Epidermal melanocyte (primary cell): ENCODE data around the gene FAM53A.

ENCODE experiments used
- DNase-seq: peaks from one replicate; pipeline ENCODE4 v3.0.0; 2011; ENCODE audit warnings: low spot score; ENCODE audit not compliant: insufficient read length

Gene FAM53A

GRCh38 chr4:1660948-1661677 is 23.0 kb downstream of the FAM53A start:
- no peak for DNase-seq

DNA sequence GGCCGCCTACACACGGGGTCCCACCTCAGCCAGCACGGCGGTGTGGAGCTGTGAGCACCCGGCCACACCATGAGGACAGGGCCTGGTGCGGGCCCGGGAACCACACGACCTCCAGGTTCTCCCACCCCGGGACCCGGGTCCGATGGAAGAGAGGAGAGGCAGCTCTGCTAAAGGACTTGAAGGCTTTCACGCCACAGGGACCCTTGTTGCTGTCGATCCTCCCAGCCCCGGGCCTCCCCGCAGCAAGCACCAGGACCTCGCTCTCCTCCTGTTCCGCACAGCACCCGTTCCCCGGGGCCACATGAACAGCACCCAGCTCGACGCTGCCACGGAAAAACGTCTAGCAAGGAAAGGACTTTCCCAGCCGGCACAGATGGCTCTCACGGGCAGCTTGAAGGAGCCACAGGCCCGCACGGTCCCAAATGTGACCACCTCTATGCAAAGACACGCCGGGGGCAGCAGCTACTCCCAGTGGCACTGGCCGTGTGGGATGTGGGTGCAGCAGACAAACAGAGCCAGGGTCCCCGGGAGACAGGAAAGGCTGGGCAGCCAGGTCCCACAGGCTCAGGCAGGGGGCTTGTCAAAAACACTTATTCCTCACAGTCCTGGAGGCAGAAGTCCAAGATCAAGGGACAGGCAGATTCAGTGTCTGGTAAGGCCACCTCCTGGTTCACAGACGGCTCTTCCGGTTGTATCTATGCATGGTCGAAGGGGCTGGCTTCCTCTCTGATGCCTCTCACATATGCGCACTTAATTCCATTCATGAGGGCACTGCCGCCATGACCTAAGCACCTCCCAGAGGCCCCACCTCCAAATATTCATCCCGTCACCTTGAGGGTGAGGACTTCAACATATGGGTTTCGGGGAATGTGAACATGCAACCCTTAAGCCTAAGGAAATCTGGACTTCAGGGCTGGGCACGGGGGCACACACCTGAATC is 24.7 kb downstream of the FAM53A start:
- no peak for DNase-seq

DNA sequence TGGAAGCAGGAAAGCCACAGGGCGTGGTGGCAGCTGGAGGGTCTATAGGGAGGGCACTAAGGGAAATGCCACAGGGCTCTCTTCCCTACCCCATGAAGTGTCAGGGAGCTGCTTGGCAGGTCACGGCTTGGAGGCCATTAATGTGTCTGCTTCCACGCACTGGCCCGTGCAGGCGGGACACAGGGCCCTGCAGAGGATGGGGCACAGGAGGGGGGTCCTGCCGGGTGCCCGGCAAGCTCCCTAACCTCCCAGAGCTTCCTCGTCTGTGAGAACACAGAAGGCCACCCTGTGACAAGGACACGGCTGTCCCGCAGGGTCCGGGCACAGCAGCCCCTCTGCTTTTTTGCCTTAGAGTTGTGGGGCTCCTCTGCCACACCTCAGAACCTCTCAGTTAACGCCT is 25.5 kb downstream of the FAM53A start:
- DNase-seq = no peak

DNA sequence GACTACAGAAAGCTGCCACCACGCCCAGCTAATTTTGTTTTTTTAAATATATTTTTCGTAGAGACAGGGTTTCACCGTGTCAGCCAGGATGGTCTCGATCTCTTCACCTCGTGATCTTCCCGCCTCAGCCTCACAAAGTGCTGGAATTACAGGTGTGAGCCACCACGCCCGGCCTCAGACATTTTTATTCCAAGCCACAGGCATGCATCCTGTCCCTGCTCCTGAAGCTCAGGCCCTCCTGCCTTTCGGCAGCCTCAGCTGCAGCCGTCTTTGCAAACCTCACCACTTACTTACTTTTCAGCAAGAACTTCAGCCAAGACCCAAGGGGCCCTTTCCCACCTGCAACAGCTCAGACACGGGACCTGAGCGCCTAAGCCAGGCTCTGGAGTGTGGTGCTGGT is 26.0 kb downstream of the FAM53A start:
- DNase-seq = no peak

DNA sequence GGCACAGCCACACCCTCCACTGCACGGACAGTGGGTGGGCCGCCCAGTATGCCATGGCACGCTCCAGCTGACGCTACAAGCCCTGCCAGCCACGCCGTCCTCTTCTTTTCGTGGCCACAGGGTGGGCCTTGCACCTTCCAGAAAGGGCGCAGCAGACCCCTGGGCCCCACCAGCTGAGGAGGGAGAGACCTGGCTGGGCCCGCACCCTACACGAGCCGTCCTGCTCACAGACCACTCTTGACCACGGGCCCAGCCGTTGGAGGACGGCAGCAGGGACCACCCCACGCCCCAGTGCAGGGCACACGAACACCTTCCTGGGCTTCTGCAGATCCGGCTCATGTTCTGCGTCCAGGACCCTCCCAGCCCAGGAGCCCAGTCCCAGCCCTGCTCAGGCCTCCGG is 27.1 kb downstream of the FAM53A start:
- no peak for DNase-seq

- no peak for DNase-seq
Measured at GRCh38 chr4:1656132-1656531, 28.0 kb downstream of the FAM53A start.

DNA sequence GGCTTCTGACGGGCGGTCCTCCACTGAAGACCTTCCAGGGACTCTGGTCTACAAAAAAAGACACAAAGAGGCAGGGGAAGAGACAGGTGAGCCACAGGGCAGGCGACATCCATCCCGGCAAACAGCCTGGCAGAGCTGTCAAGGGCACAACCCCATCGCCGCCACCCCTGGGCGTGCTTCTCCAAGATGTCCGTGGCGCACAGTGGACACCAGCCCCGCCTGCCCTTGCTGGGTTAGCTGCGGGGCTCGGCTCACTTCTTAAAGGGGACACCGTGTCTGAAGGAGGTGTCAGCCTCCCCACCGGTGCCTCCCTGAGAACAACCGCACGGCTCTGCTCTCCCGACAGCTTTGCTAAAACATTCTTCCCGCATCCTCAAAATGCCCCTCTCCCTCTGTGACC is 28.4 kb downstream of the FAM53A start:
- DNase-seq = no peak

DNA sequence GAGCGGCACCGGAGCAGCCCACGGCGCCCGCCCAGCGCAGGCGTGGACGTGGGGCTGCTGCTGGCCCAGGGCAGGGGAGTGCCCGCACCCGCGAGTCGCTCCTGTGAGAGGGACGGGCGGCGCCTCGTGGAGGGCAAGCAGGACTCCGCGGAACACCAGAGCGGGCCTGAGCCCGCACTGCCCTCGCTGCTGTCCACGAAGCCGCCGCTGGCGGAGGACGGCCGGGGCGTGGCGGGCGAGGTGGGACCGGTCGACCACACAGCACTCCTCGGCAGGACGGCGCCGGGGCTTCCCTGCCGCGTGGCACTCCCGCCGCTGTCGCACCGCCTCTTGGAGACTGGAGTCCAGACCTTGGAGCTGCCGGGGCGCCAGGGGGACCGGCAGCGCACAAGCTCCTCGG is 29.0 kb downstream of the FAM53A start:
- no peak for DNase-seq

GRCh38 chr4:1654216-1654955 is 29.7 kb downstream of the FAM53A start:
- no peak for DNase-seq

DNA sequence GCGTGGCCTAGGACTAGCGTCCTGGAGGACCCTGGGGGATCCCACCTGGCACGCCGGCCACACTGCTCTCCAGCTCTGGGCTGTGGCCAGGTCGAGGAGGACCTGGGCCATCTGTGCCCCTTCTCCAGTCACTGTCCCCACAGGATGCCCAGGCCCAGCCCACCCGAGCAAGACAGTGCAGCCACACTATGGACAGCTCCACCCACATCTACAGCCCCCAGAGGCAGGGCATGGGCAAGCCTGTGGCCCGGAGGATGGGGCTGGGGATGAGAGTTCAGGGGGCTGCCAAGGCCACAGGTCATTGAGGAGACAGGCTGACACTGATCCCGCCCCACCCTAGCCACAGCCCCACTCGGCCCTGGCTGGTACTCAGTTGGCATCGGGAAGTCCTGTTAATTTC is 30.3 kb downstream of the FAM53A start:
- no peak for DNase-seq

DNA sequence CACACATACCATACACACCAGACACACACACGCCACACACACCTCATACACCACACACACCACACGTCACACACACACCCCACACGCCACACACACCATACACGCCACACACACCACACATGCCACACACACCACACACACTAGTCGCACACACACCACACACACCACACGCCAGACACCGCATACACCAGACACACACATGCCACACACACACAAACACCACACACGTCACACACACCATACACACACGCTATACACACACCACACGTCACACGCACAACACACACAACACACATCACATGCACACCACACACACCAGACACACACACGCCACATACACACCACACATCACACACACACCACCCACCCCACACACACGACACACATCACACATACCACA is 32.0 kb downstream of the FAM53A start:
- no peak for DNase-seq

DNA sequence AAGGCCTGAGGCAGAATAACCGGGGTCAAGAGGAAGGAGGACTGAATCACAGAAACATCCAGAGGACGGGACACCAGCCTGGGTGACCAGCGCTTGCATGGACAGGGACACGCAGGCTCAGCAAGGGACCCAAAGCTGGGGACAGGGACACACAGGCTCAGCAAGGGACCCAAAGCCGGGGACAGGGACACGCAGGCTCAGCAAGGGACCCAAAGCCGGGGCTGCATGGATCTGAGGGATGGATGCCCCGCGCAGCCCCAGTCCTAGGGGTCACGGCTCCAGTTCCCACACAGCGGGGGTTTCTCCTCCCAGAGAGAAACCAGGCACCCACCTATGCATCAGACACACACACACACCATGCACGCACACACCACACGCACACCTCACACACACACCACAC is 32.5 kb downstream of the FAM53A start:
- no peak for DNase-seq

DNA sequence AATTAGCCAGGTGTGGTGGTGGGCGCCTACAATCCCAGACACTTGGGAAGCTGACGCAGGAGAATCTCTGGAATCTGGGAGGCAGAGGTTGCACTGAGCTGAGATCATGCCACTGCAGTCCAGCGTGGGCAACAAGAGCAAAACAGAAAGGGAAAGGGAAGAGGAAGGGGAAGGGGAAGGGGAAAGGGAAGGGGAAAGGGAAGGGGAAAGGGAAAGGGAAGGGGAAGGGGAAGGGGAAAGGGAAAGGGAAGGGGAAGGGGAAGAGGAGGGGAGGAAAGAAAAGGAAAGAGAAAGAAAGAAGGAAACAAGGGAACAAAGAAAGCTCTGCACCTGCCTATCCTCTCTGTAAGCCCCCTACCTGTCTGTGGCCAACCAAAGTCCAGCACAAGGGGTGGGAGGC is 35.2 kb downstream of the FAM53A start:
- no peak for DNase-seq

GRCh38 chr4:1647432-1647831 is 36.7 kb downstream of the FAM53A start:
- no peak for DNase-seq

DNA sequence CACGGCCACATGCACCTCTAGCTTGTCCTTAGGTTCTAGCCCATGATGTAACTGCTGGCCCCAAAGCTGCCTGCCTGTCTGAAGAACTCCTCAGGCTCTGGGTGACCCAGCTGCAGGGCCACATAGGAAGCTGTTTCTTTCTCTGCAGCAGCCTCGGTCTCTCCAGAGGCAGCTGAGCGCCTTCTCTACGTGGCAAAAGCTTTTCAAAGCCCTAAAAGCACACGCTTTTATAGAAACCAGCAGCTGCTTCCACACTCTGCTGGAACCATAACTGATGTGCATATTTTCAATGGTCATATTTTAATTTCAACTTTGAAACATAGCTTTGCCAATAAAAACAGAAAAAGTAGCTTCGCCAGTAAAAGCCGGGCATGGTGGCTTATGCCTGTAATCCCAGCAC is 37.4 kb downstream of the FAM53A start:
- no peak for DNase-seq

GRCh38 chr4:1644891-1645657 is 39.0 kb downstream of the FAM53A start:
- DNase-seq = no peak

GRCh38 chr4:1643971-1644735 is 40.0 kb downstream of the FAM53A start:
- DNase-seq = no peak

DNA sequence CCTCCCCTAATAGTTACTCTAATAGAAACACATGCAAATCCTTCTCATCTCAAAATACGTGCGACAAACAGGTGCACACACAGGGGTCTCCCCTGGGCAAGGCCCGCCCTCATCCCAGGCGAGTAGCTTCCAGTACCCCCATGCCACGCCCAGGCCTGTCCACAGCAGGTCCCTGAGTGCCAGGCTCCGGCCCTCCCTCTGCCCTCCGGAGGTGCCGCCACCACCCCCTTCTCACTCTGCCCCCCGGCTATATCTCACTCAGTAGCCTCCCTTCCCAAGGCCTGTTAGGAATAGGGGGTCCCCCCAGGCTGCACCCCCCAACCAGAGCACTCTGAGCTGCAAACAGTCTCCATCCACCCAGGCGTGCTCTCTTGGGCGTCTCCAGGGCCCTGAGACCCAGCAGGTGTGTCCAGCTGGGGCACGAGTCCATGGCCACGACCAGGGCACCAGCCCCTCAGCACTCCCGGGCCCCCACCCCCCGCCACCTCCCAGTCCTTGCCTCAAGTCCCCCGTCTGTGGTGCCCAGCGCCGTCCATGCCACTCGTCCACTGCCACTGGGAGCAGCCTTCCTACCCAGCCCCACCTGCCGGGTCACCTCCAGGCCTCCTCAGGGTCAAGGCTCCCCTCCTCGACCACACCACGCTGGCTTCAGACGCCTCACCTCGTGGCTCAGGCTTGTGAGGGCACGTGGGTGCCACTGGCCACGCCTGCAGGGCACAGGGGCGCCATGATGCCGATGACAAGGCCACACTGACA is 41.7 kb downstream of the FAM53A start:
- no peak for DNase-seq

GRCh38 chr4:1641671-1642070 is 42.4 kb downstream of the FAM53A start:
- DNase-seq = no peak
